Trophoblast cell (in vitro differentiated cells and primary cell): ENCODE data around the gene CLCN7.

Source experiments
- DNase-seq, 2 donors: peaks; one replicate each; pipeline ENCODE4 v3.0.0-alpha.2; 2016
- H2AFZ ChIP-seq: 2 replicates; pipeline ENCODE4 v1.6.1; 2013; ENCODE audit warnings: low read length, moderate library complexity, mild to moderate bottlenecking; ENCODE audit not compliant: insufficient read depth, poor library complexity
- H2AK5ac ChIP-seq: 2 replicates; pipeline ENCODE4 v1.6.1; 2013; ENCODE audit warnings: mild to moderate bottlenecking, low read length
- H2BK120ac ChIP-seq: 2 replicates; pipeline ENCODE4 v1.6.1; 2013; ENCODE audit warnings: low read length, mild to moderate bottlenecking, moderate library complexity; ENCODE audit not compliant: insufficient read depth, poor library complexity
- H2BK12ac ChIP-seq: 2 replicates; pipeline ENCODE4 v1.6.1; 2013; ENCODE audit warnings: mild to moderate bottlenecking, low read length, moderate library complexity
- H2BK5ac ChIP-seq: 2 replicates; pipeline ENCODE4 v1.6.1; 2013; ENCODE audit warnings: low read length, low read depth, moderate library complexity, mild to moderate bottlenecking; ENCODE audit not compliant: poor library complexity
- H3K14ac ChIP-seq: 2 replicates; pipeline ENCODE4 v1.6.1; 2013; ENCODE audit warnings: mild to moderate bottlenecking, low read length
- H3K18ac ChIP-seq: 2 replicates; pipeline ENCODE4 v1.6.1; 2013; ENCODE audit warnings: mild to moderate bottlenecking, low read length
- H3K23ac ChIP-seq: 2 replicates; pipeline ENCODE4 v1.6.1; 2013; ENCODE audit warnings: low read length
- H3K27ac ChIP-seq: 2 replicates; pipeline ENCODE4 v1.5.1; 2013; ENCODE audit warnings: low read depth, mild to moderate bottlenecking, inconsistent platforms, low read length, moderate library complexity
- H3K27me3 ChIP-seq: 2 replicates; pipeline ENCODE4 v1.6.1; 2013; ENCODE audit warnings: inconsistent platforms, mild to moderate bottlenecking, low read length, moderate library complexity; ENCODE audit not compliant: insufficient read depth
- H3K36me3 ChIP-seq, 2 experiments: 1 replicate in 1 of 2; 2 replicates in 1 of 2; pipeline ENCODE4 v1.6.1; 2013; ENCODE audit warnings: low read length in 2 of 2, mild to moderate bottlenecking in 2 of 2, moderate library complexity in 1 of 2; ENCODE audit not compliant: insufficient read depth in 2 of 2, control insufficient read depth in 1 of 2
- H3K4ac ChIP-seq: 2 replicates; pipeline ENCODE4 v1.6.1; 2013; ENCODE audit warnings: low read depth, mild to moderate bottlenecking, low read length, moderate library complexity
- H3K4me1 ChIP-seq, 2 experiments: 1 replicate in 1 of 2; 2 replicates in 1 of 2; pipeline ENCODE4 v1.6.1; 2013; ENCODE audit warnings: low read length in 2 of 2, mild to moderate bottlenecking in 2 of 2, moderate library complexity in 1 of 2; ENCODE audit not compliant: insufficient read depth in 2 of 2, control insufficient read depth in 1 of 2
- H3K4me2 ChIP-seq: 2 replicates; pipeline ENCODE4 v1.6.1; 2013; ENCODE audit warnings: inconsistent platforms, mild to moderate bottlenecking, low read length, moderate library complexity
- H3K4me3 ChIP-seq: 2 replicates; pipeline ENCODE4 v1.5.1; 2013; ENCODE audit warnings: mild to moderate bottlenecking, low read depth, low read length, inconsistent platforms
- H3K79me1 ChIP-seq: one replicate; pipeline ENCODE4 v1.6.1; 2013; ENCODE audit warnings: low read length
- H3K79me2 ChIP-seq: 2 replicates; pipeline ENCODE4 v1.6.1; 2013; ENCODE audit warnings: low read length, mild to moderate bottlenecking; ENCODE audit not compliant: control insufficient read depth, insufficient read depth, poor library complexity
- H3K9ac ChIP-seq: 2 replicates; pipeline ENCODE4 v1.6.1; 2013; ENCODE audit warnings: mild to moderate bottlenecking, low read length
- H3K9me3 ChIP-seq: 2 replicates; pipeline ENCODE4 v1.6.1; 2013; ENCODE audit warnings: low read depth, mild to moderate bottlenecking, control low read depth, inconsistent platforms, low read length; ENCODE audit not compliant: insufficient read depth
- H4K12ac ChIP-seq: 2 replicates; pipeline ENCODE4 v1.6.1; 2013; ENCODE audit warnings: low read depth, mild to moderate bottlenecking, low read length, moderate library complexity
- H4K8ac ChIP-seq: 2 replicates; pipeline ENCODE4 v1.6.1; 2013; ENCODE audit warnings: low read depth, mild to moderate bottlenecking, low read length, moderate library complexity
- H4K91ac ChIP-seq: one replicate; pipeline ENCODE4 v1.6.1; 2013; ENCODE audit warnings: low read depth, mild to moderate bottlenecking, low read length, moderate library complexity
- WGBS: extraction: QIAGEN DNeasy Blood & Tissue Kit; methylation state at CpG from one replicate; pipeline ENCODE4 v1.1.7; 2013; ENCODE audit warnings: missing lambda C conversion rate; ENCODE audit not compliant: insufficient read length, insufficient coverage; ENCODE audit errors: extremely low coverage; 5-methylcytosine and 5-hydroxymethylcytosine counted together

CLCN7 gene

GRCh38 chr16:1472974-1473373 lies 1.9 kb downstream of the CLCN7 start:
- no CpG with 5 or more reads among the region's 3 CpGs for WGBS
- Histone ChIP-seq H3K23ac (no peak overlapping the region), H2BK120ac (no peak overlapping the region), H3K9me3 (peaks cover 5% of the 10 kb centered on the region), H3K9ac (no peak overlapping the region), H3K4me2 (no peak overlapping the region), H3K36me3 (no peaks in the 10 kb centered on the region), H3K4me3 (no peak overlapping the region), H4K8ac (no peak overlapping the region), H3K27ac (no peak overlapping the region), H3K4ac (no peak overlapping the region), H2BK12ac (no peak overlapping the region), H3K79me1 (peaks cover 10% of the 10 kb centered on the region), H3K27me3 (no peaks in the 10 kb centered on the region), H3K14ac (no peak overlapping the region), H4K12ac (no peak overlapping the region), H3K4me1 (peaks cover 25 to 29% of the 10 kb centered on the region in 2 experiments), H3K18ac (no peak overlapping the region), H2AK5ac (no peak overlapping the region), H4K91ac (no peak overlapping the region), H3K79me2 (peaks cover 8% of the 10 kb centered on the region), H2AFZ (no peak overlapping the region), H2BK5ac (no peak overlapping the region)
- no peak for DNase-seq

GRCh38 chr16:1471569-1472194 lies 3.1 kb downstream of the CLCN7 start:
- Histone ChIP-seq H3K79me1 (peaks cover 10% of the 10 kb centered on the region), H3K4me3 (no peak overlapping the region), H2BK120ac (no peak overlapping the region), H3K27ac (no peak overlapping the region), H3K9me3 (peaks cover 2% of the 10 kb centered on the region), H4K8ac (no peak overlapping the region), H2AK5ac (no peak overlapping the region), H3K4me2 (no peak overlapping the region), H3K36me3 (no peaks in the 10 kb centered on the region), H3K27me3 (no peaks in the 10 kb centered on the region), H2BK5ac (no peak overlapping the region), H3K4me1 (peaks cover 25 to 29% of the 10 kb centered on the region in 2 experiments), H3K4ac (peak overlapping the region; percentile 35), H2BK12ac (no peak overlapping the region), H3K9ac (no peak overlapping the region), H4K91ac (no peak overlapping the region), H3K79me2 (peaks cover 8% of the 10 kb centered on the region), H2AFZ (no peak overlapping the region), H3K14ac (no peak overlapping the region), H3K18ac (no peak overlapping the region), H3K23ac (no peak overlapping the region), H4K12ac (no peak overlapping the region)
- WGBS, result no CpG with 5 or more reads among the region's 26 CpGs
- no peak for DNase-seq

- no peak overlapping the region for H2AK5ac ChIP-seq
- no peaks in the 10 kb centered on the region for H3K27me3 ChIP-seq
Observed at GRCh38 chr16:1470481-1471251, 4.2 kb downstream of the CLCN7 start.

GRCh38 chr16:1469693-1470201 lies 5.1 kb downstream of the CLCN7 start:
- Histone ChIP-seq H4K91ac (no peak overlapping the region), H3K9ac (no peak overlapping the region), H3K23ac (no peak overlapping the region), H4K12ac (no peak overlapping the region), H3K9me3 (peaks cover 2% of the 10 kb centered on the region), H3K79me2 (peaks cover 5% of the 10 kb centered on the region), H4K8ac (no peak overlapping the region), H3K4me3 (no peak overlapping the region), H3K4ac (no peak overlapping the region), H3K14ac (no peak overlapping the region), H3K27ac (no peak overlapping the region), H2AFZ (no peak overlapping the region), H3K36me3 (peaks cover 0 to 2% of the 10 kb centered on the region in 2 experiments), H3K4me1 (peaks cover 19 to 24% of the 10 kb centered on the region in 2 experiments), H3K4me2 (no peak overlapping the region), H3K18ac (no peak overlapping the region), H2BK120ac (no peak overlapping the region), H3K79me1 (peaks cover 4% of the 10 kb centered on the region), H2BK12ac (no peak overlapping the region), H2AK5ac (no peak overlapping the region), H3K27me3 (no peaks in the 10 kb centered on the region), H2BK5ac (no peak overlapping the region)
- WGBS, result no CpG with 5 or more reads among the region's 20 CpGs
- DNase-seq, result peak in 1 of 2 donors; percentile 42

More at GRCh38 chr16:1470481-1471251, 4.2 kb downstream of the CLCN7 start:
- Histone ChIP-seq H2BK120ac (no peak overlapping the region), H3K18ac (peak overlapping the region; percentile 29), H3K14ac (no peak overlapping the region), H3K79me2 (peaks cover 8% of the 10 kb centered on the region), H3K4me3 (no peak overlapping the region), H3K23ac (no peak overlapping the region), H2AFZ (no peak overlapping the region), H3K9me3 (peaks cover 2% of the 10 kb centered on the region), H4K91ac (peak overlapping the region; percentile 10), H2BK5ac (no peak overlapping the region), H4K12ac (no peak overlapping the region), H3K4me2 (peak overlapping the region; percentile 1), H4K8ac (no peak overlapping the region), H3K36me3 (no peaks in the 10 kb centered on the region), H3K4me1 (peaks cover 24 to 29% of the 10 kb centered on the region in 2 experiments), H3K79me1 (peaks cover 10% of the 10 kb centered on the region), H2BK12ac (no peak overlapping the region), H3K4ac (peak overlapping the region; percentile 16), H3K9ac (no peak overlapping the region), H3K27ac (peak overlapping the region; percentile 2)
- peak; percentile 15 to 21 for DNase-seq
- no CpG with 5 or more reads among the region's 14 CpGs for WGBS
